Measurements from ENCODE around the gene TEPSIN. TPM values are rescaled to one million over a fixed set of nuclear protein-coding genes. Genes with fewer than 3 reads are reported as not detected.
"Not testable (repeated sequence)": the region's sequence is repeated elsewhere in the genome, so short reads cannot be mapped to it uniquely, and the experiment has no call there.

Gene TEPSIN
- total RNA-seq, 3 donors from 2014 or later: 37.4 to 60.2 (median 50.0) TPM

GRCh38 chr17:81230043-81230820 lies 8.6 kb downstream of the TEPSIN start:
- Histone ChIP-seq H3K36me3 (ENCODE audit: low read depth) (peaks cover 2% of the 10 kb centered on the region), H3K4me3 (no peak overlapping the region), H3K9me3 (no peaks in the 10 kb centered on the region), H3K4me1 (ENCODE audit: low read depth) (no peaks in the 10 kb centered on the region)
- intact Hi-C loops (cut with DNase I, micrococcal nuclease): no loop called here
- TF ChIP-seq CTCF (IDR thresholded peaks at IDR 0.05): no peak
- ATAC-seq: peak; percentile 48
- peak in 1 of 3 donors; percentile 48 for DNase-seq

GRCh38 chr17:81229666-81229920 lies 9.3 kb downstream of the TEPSIN start:
- peaks cover 2% of the 10 kb centered on the region for H3K36me3 ChIP-seq (ENCODE audit: low read depth)
- intact Hi-C loops (cut with DNase I, micrococcal nuclease): no loop called here
- ATAC-seq (no peak), DNase-seq (no peak)
- H3K9me3 ChIP-seq: no peaks in the 10 kb centered on the region
- H3K4me1 ChIP-seq (ENCODE audit: low read depth): no peaks in the 10 kb centered on the region
- TF ChIP-seq CTCF (IDR thresholded peaks at IDR 0.05): no peak
- no peak overlapping the region for H3K4me3 ChIP-seq

- H3K9me3 ChIP-seq: no peaks in the 10 kb centered on the region
- H3K36me3 ChIP-seq (ENCODE audit: low read depth): peaks cover 2% of the 10 kb centered on the region
- H3K4me1 ChIP-seq (ENCODE audit: low read depth): no peaks in the 10 kb centered on the region
- TF ChIP-seq CTCF (IDR thresholded peaks at IDR 0.05): no peak
- H3K4me3 ChIP-seq: no peak overlapping the region
- peak; percentile 4 for ATAC-seq
- intact Hi-C loops (cut with DNase I, micrococcal nuclease): no loop called here
- DNase-seq: no peak
Observed at GRCh38 chr17:81228834-81229665, 9.8 kb downstream of the TEPSIN start.

- DNase-seq: no peak
- no peak for TF ChIP-seq CTCF (IDR thresholded peaks at IDR 0.05)
- peaks cover 2% of the 10 kb centered on the region for H3K36me3 ChIP-seq (ENCODE audit: low read depth)
- no peak overlapping the region for H3K4me3 ChIP-seq
- H3K9me3 ChIP-seq: no peaks in the 10 kb centered on the region
- peaks cover 4% of the 10 kb centered on the region for H3K4me1 ChIP-seq (ENCODE audit: low read depth)
- intact Hi-C loops (cut with DNase I, micrococcal nuclease): no loop called here
- peak; percentile 42 for ATAC-seq
Observed at GRCh38 chr17:81228420-81228819, 10.4 kb downstream of the TEPSIN start.

GRCh38 chr17:81227630-81228029 lies 11.2 kb downstream of the TEPSIN start:
- H3K36me3 ChIP-seq (ENCODE audit: low read depth); ATAC-seq; intact Hi-C loops (cut with DNase I, micrococcal nuclease): not testable (repeated sequence)

DNA sequence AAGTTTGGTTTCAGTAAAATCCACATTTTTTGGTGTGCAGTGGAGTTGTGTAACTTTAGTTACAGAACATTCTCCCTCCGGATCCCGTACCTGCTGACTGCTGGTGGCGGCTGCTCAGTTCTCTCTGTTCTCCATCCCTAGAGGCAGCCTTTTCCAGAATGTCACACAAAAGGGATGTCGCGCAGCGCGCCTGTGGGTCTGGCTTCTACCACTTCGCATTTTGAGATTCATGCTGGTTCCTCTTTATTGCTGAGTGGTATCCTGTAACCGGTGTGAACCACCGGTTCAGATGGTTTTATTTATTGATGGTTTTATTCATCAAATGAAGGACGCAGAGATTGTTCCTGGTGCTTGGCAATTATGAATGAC lies 15.1 kb downstream of the TEPSIN start:
- peak in 1 of 3 donors; percentile 31 for DNase-seq
- Histone ChIP-seq H3K4me1 (ENCODE audit: low read depth) (peaks cover 17% of the 10 kb centered on the region), H3K4me3 (no peak overlapping the region), H3K9me3 (no peaks in the 10 kb centered on the region), H3K36me3 (ENCODE audit: low read depth) (peaks cover 3% of the 10 kb centered on the region)
- TF ChIP-seq CTCF (IDR thresholded peaks at IDR 0.05): no peak
- ATAC-seq: no peak
- intact Hi-C loops (cut with DNase I, micrococcal nuclease): no loop called here

More at GRCh38 chr17:81227630-81228029, 11.2 kb downstream of the TEPSIN start:
- not testable (repeated sequence) for DNase-seq; H3K4me1 ChIP-seq (ENCODE audit: low read depth); H3K9me3 ChIP-seq; H3K4me3 ChIP-seq

Data from mucosa of descending colon (tissue), 3 donors.